ENCODE measurements around the gene HDAC8. TPM values are rescaled to one million over a fixed set of nuclear protein-coding genes. Genes with fewer than 3 reads are reported as not detected.

HDAC8 gene
- total RNA-seq, 1 experiment from 2014 or later = 21.4 TPM

DNA sequence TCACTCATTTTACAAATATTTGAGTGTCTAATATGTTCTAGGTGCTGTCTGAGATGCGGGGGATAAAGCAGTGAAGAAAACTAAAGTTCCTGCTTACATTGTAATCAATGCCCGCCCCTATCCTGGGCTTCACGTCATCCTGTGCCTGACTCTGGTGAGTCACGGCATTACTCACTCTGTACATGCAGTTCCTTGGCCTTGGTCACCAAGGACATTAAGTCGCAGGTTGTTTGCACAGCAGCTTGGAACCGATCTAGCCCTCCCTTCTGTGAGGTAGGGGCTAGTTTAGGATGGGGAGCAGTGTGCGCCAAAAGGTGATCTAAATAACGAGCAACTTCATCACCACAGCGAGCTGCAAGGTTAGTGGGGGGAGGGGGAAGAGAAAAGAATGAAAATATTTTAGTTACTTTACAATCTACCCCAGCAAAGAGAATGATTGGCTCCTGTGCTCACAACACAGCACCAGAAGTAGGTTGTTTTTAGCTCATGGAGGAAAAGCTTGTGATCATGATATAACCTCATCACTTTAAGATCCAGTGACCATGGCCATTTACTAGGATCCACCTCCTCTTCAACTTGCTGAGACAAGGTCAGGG, 48.0 kb upstream of the HDAC8 start:
- no peak for DNase-seq
- Histone ChIP-seq H3K14ac (ENCODE audit: insufficient read depth, low read length) (no peak overlapping the region), H3T11ph (ENCODE audit: low read length) (no peak overlapping the region), H3K18ac (ENCODE audit: insufficient read length, low read depth, low read length) (no peak overlapping the region), H4K5ac (ENCODE audit: insufficient read length, low read depth, low read length) (no peak overlapping the region), H4K91ac (ENCODE audit: insufficient read length, low read depth, low read length) (no peak overlapping the region), H3K23ac (ENCODE audit: insufficient read length, low read depth, low read length) (no peak overlapping the region), H3K27me3 (ENCODE audit: insufficient read depth, low read length) (no peaks in the 10 kb centered on the region), H2BK15ac (ENCODE audit: low read depth, low read length) (no peak overlapping the region), H4K20me1 (ENCODE audit: control insufficient read depth, insufficient read depth, insufficient read length) (no peaks in the 10 kb centered on the region), H2AFZ (ENCODE audit: low read length) (no peak overlapping the region), H2AK5ac (ENCODE audit: insufficient read length, low read length) (no peak overlapping the region), H4K8ac (replicated peaks; ENCODE audit: insufficient read length, low read depth, low read length) (no peak overlapping the region), H3K9me3 (ENCODE audit: control insufficient read depth, low read depth, low read length) (peaks cover 20% of the 10 kb centered on the region), H3K4me2 (ENCODE audit: insufficient read depth, insufficient read length, low read length) (no peak overlapping the region), H2BK5ac (ENCODE audit: insufficient read length, low read length) (no peak overlapping the region), H3K27ac (ENCODE audit: insufficient read length, low read depth, low read length) (no peak overlapping the region), H2BK120ac (ENCODE audit: low read depth, low read length, poor library complexity, severe bottlenecking) (no peak overlapping the region), H3K4me1 (ENCODE audit: insufficient read depth, low read length) (no peaks in the 10 kb centered on the region), H2BK20ac (ENCODE audit: low read depth, low read length, poor library complexity, severe bottlenecking) (no peak overlapping the region), H3K23me2 (ENCODE audit: insufficient read length, low read depth, low read length, poor library complexity, severe bottlenecking) (no peaks in the 10 kb centered on the region), H2BK12ac (ENCODE audit: insufficient read length, low read depth, low read length) (no peak overlapping the region), H3K56ac (ENCODE audit: insufficient read length, low read depth, low read length) (no peak overlapping the region), H3K4ac (ENCODE audit: low read depth, low read length) (no peak overlapping the region), H3K9ac (ENCODE audit: extremely low read depth, insufficient read length, low read length) (no peak overlapping the region), H3K79me1 (ENCODE audit: insufficient read depth, low read depth, low read length, poor library complexity, severe bottlenecking) (no peaks in the 10 kb centered on the region), H3K79me2 (ENCODE audit: insufficient read depth, low read length) (no peaks in the 10 kb centered on the region)
- Mint-ChIP-seq H3K4me1 (no peaks in the 10 kb centered on the region), H3K4me3 (no peak overlapping the region; a peak in 1 of 5 replicates), H3K9me3 (peaks cover 57 to 67% of the 10 kb centered on the region in 2 experiments), H3K36me3 (ENCODE audit: insufficient read depth in 1 of 3, low read depth in 3 of 3) (peaks cover 0 to 9% (median 4%) of the 10 kb centered on the region in 3 experiments; a peak in 3 of 7 replicates), H3K27ac (peak overlapping the region in 1 of 3 experiments; percentile 90; a peak in 1 of 7 replicates), H3K27me3 (ENCODE audit: low read depth) (no peaks in the 10 kb centered on the region)
- no CpG with 5 or more reads among the region's 9 CpGs for WGBS (ENCODE audit: extremely low coverage, insufficient read length, low lambda C conversion rate)
- no peak for TF ChIP-seq CTCF (conservative IDR thresholded peaks at IDR 0.05)
